Stimulated activated CD4-positive, alpha-beta T cell treated with anti-CD3 and anti-CD28 coated beads, Interleukin-4, amount 100 ng/mL, for 1 hour (primary cell): Measurements from ENCODE around the gene HOXC5.

Source experiments
- DNase-seq: peaks from one replicate; pipeline ENCODE4 v3.0.0-alpha.2; 2020

The HOXC5 gene

DNA sequence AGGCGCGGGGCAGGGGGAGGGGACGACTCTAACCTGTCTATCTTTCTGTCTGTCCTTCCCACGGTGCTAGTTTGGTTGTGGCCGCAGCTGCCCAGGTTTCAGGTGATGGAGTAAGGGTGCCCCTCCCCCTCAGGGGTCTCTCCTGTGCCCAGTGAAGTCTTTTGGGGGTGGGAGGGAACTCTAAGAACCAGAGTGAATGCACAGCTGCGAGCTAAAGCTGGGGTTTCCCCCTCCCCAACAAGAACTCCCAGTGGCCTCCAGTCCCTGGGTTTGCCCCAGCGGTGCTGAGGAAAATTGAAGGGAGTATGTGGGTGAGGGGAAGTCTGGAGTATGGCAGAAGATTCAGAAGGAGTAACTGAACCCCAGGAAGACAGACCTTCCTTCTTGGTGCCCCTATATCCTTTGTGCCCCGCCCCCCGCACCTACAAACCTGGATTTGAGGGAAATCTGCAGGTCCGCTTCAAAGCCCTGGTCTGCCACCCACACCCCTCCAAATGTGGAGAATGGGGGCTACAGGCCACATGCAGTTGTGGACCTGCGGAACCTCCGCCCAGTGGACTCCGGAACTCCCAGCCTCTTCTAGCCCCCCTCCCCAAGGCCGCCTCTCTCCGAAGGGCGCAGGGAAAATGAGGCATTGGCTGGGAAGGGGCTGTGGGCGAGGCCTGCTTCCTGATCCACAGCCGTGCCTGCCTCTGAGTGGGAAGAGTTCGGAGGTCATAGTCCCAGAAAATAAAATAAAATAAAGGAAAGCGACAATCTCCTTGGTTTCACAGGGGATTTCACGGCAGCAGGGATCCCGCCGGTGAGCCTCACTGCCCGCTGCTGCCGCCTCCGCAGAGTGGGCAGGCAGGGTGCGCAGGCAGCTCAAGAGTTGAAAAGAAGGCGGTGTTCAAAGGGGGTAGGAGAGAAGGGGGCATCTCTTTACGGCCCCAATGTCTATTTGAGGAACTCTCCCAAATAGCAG lies 36.3 kb upstream of the HOXC5 start:
- no peak for DNase-seq

DNA sequence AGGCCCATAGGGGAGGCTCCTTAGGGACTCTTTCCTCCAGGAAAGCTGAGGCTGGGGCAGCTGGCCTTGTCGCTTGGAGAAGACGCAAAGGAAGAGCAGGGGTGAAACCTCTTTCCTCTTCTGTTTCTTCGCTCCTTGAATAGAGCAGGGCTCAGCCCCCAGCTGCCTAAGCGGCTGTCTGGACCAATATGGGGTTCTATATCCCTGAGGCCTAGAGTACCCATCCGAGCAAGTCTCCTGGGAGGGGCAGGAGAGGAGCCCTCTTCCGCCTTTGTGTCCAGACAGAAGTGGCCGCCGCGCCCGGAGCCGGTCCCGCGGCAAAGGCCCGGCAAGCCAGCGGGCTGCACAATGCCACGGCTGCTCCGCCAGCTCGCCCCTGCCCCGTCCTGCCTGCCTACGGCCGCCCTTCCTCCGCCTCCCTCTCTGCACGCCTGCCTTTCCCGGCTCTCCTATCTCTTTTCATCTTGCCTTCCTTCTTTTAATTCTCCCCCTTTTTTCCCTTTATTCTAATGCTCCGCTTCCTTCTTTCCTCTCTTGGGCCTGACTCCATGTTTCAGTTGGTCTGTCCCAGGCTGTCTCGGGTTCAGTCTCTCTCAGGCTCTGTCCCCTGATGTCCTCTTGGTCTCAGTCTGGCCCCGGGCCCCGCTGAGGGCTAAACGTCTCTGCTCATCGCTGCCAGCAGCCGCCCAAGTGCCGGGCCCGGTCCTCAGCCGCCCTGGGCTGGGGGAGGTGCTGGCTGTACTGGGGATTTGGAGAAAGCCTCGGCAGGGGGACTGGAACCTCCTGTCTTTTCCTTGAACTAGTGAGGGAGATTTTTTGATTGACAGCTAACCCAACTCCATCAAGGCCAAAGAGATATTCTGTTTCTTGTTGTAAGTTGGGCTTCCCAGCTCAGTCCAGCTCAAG lies 35.4 kb upstream of the HOXC5 start:
- no peak for DNase-seq

DNA sequence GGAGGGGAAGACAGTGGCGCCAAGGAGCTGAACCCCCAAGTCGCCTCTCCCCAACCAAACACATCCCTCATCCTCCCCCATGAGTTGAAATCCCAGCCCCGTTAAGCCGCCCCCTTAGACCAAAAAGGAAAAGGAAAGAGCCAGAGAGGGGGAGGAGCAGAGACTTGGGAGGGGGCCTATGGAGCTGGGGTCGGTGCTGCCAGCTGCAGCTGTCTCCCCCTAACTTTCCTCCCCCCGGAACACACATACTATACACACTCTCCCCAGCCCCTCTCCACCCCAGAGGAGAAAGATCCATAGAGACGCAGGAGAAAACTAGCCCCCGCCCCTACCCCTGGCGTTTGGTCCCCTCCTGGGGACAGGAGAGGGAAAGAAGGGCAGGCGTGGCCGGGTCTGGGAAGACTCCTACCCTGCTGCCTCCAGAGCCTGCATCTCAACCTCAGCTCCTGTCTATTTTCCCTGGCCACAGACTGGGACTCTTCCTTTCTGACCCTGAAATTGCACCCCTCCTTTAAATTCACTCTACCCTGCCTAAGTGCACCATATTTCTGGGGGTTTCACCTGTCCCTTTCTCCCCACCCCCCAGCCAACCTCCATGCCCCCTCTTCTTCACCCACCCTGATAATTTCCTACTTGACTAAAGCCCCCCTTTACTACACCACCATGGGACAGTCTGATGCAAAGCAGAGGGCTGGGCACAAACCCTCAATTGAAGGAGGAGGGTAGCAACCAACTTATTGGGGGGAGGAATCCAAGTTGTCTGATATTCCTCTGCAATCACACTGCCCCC lies 34.5 kb upstream of the HOXC5 start:
- DNase-seq = no peak

DNA sequence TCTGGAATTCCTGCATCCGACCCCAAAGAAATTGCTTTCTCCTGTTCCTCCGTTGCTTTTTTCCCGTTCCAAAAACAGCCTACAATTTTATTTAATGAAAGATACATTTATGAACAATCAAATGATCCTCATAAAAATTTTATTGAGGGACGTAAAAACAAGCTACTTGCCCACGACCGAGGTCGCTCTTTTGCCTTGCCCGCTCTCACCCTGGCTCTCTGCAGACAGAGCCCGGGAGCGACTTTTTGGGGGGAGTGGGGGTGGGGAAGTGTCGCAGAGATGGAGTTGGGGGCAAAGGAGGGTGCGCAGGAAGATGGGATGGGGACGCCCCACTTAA lies 34.0 kb upstream of the HOXC5 start:
- no peak for DNase-seq

DNA sequence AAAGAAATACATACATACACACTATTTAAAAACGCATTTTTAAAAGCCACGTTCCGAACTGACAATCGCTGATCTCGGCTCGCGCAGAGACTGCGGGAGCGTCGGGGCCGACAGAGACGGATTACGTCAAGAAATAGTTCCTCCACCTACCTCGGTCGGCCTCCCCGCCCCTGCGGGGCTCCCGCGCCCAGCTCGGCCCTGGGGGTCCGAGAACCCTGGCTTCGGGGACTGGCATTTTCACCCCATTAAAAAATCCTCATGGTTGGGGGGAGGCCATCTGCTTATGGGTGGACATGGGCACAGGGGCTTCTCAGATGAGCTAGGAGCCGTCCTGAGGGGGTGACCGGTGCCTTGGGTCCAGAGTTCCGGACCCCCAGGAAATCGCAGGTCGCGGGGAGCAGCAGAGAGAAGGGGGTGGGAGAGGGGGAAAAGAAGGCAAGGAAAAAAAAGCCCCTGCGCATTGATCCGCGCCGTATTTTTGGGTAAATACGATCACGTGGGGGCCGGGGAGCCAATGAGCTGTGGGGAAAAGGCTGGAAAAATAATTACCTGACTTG lies 33.2 kb upstream of the HOXC5 start:
- no peak for DNase-seq

DNA sequence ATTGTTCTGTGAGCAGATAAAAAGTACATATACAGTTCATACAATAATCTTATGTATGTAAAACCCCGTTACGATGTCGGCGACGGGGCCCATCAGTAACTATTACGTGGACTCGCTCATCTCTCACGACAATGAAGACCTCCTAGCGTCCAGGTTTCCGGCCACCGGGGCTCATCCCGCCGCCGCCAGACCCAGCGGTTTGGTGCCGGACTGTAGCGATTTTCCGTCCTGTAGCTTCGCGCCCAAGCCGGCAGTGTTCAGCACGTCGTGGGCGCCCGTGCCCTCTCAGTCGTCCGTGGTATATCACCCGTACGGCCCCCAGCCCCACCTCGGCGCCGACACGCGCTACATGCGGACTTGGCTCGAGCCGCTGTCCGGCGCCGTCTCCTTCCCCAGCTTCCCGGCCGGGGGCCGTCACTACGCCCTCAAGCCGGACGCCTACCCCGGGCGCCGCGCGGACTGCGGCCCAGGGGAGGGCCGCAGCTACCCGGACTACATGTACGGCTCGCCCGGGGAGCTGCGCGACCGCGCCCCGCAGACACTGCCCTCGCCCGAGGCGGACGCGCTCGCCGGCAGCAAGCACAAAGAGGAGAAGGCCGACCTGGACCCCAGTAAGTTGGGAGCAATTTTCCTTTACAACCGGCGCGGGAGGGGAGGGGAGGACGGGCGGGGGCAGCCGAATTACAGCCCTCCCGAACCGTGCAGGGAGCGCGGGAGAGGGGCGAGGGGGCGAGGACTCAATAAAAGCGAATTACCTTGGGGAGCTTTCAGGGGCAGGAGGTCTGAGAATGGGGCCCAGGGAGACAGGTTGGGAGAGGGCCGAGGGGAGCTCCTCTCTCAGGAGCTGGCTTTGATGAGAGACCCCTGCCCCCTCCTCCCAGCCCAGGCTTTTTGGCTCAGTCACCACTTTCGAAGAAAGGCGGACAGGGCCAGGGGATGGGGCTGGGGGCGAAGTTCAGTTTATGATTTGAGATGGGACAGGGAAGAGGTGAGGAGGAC lies 32.4 kb upstream of the HOXC5 start, which contains the start of gene HOXC9:
Gene HOXC9, plus strand, starts transcription at position 46 of the 999 bp plus-strand sequence. Its CDS starts 28 bp downstream, at position 74.
- no peak for DNase-seq

DNA sequence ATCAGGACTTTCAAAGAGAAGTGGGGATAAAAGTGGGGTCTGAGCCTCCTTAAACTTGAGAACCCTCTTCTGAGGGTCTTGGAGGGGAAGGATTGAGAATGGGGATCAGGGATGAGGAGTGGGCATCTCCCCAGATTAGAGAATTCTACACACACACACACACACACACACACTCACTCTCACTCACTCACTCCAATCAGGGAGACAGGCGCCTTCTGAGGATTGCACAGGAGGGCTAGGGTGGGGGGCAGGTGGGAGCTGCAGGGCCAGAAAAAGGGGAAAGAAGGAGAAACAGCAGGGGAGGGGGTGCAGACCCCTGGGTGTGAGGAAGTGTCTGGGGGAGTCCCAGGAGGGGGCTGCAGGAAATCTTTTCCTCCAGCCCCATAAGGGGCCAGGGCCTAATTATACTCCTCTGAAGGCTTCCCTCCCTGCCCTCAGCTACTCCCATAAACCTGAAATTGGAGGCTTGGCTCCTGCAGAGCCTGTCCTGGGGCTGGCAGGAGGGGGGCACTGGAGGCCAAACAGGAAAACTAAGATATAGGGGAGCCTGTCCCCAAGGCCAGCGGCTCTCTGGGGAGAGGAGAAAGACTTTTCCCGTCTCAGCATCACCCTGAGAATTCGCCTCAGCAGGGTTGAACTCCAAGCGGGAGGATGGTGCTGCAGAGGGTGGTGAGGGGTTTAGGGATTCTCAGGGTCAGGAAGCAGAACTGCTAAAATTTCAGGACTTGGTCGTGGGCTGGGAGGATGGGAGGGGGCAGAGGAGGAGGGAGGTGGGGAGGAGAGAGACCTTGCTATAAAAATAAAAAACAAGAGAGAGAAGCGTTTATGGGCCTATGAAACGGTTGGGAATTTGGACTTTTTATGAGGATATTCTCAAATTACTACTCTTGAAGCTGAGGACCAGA lies 31.3 kb upstream of the HOXC5 start:
- DNase-seq = no peak

DNA sequence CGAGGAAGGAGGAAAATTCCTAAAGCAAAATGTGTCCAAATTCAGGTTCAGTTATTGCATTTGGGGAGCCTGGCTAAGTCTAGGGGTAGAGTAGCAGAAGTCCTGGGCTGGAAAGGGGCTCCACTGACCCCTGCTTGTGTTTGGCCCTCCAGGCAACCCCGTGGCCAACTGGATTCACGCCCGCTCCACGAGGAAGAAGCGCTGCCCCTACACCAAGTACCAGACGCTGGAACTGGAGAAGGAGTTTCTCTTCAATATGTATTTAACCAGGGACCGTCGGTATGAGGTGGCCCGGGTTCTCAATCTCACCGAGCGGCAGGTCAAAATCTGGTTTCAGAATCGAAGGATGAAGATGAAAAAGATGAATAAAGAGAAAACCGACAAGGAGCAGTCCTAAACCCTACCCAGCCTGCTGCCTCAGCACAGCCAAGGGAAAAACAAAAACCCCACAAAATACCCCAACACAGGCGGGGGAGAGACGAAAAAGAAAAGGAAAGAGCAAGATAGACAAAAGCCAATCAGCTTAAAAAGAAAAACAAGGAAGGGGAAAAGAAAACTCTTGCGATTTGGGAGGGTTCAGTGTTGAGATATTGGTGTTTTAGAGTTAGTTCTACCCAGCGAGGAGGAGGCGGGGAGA lies 30.5 kb upstream of the HOXC5 start:
- no peak for DNase-seq

DNA sequence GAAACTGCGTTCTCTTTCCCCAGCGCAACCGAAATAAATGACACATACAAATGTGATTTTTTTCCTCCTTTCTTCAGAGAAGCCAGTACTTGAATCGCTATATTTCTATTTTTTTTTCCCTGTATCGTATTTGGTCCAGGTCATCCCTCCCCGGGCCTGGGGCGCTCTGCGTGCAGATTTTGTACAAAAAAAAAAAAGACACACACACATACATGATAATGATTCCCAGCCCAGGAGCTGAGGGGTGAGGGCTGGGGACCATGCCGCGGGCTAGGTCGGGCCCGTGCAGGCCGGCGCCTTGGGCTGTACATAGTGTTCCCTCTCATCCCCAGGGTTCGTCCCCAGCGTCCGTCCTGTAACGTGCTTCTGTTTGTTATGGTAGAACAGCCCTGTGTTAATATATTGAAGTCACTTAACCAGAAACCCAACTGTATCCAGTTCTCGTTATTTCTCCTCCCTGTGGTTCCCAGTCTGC lies 29.9 kb upstream of the HOXC5 start:
- no peak for DNase-seq

DNA sequence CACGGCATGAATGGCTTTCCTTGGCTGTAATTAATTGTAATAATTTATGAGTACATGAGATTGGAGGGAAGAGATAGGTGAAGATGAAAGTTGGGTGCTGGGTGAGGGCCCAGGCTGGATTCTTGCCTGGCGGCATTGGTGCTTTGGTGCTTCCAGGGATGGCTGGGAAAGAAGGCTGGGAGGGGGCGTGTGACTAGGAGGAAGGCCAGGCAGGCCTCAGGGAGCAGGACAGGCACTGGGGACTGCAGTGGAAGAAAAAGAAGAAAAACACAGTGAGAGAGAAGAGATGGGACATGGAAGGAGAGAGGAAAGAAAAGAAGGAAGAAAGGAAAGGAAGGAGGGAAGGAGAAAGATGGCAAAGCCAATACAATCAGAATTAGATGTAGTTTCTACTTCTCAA lies 29.2 kb upstream of the HOXC5 start:
- no peak for DNase-seq

DNA sequence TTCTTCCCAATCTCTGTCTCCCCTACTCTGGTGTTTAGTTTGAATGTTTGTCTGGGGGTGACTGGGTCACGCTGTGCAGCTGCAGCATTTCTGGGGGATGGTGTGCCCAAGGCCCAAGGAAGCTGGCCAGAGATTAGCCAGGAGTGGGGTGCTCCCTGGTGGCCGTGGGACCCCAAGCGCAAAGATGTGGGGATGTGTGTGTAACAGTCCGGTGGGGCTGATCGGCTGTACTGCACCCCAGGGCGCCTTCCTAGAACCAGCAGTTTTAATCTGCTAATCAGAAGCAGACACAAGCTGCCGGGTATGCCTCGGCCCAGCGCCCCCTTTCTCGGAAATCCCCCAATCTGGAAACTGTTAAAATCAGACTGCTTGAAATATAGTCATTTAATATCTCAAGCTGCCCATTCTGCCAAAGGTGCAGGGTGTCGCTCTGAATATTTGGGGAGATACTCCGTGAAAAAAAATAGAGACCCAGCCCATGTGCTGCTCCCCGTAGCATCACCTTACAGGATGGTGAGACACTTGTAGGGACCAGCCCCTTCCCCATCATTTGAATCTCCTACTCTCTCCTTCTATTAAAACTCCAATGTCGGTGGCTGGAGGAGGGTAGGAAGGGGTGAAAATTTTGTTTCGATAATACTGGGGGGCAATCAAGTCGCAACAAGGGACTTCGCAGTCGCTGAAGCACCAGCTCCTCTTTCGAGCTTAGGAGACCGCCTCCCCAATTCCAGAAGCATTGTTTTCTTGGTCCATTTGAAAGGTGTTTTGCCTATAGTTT lies 28.6 kb upstream of the HOXC5 start:
- DNase-seq = no peak

DNA sequence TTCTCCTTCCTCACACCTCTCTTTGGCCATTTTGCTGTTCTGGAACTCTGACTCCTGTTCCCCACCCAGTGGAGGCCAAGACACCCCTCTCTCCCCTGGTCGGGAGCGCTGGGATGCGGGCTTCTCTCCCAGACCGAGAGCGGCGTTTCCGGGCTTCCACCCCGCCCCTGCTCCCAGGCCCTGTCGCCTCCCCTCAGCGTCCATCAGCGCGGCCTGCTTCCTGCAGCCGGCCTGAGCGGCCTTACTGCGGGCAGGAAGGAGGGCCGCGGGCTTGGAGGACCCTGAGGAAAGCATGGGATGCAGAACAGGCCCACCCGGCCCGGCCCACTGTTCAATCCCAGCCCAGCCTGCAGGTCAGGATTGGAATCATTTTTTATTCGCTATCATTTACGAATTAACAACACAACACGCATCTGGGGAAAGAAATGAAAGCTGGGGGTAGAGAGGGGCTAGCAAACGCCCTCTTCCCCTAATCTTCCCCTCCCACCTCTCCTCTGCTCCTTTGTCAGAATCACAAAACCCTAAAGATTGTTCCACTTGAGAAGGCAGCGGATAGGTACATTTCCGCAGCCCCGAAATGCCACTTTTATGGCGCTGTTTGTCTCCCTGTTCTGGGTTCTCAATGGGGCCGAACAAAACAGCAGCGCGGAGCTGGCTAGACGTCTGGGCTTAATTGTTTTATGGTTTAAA lies 27.9 kb upstream of the HOXC5 start:
- no peak for DNase-seq

DNA sequence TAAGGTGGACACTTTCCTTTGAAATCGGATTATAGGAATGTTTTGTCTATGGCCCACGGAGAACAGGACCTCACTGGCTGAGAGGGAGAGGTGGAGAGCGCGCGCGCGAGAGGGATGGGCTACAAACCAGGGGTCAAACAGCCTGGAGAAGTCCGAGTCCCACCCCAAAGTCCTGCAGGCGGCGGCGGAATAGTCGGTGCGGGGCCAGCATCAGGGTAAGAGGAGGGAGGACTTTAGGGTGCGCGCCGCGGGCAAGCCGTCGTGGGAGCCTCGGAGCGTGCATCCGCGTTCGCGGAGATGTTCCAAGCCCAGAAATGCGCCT lies 27.4 kb upstream of the HOXC5 start:
- DNase-seq = no peak

DNA sequence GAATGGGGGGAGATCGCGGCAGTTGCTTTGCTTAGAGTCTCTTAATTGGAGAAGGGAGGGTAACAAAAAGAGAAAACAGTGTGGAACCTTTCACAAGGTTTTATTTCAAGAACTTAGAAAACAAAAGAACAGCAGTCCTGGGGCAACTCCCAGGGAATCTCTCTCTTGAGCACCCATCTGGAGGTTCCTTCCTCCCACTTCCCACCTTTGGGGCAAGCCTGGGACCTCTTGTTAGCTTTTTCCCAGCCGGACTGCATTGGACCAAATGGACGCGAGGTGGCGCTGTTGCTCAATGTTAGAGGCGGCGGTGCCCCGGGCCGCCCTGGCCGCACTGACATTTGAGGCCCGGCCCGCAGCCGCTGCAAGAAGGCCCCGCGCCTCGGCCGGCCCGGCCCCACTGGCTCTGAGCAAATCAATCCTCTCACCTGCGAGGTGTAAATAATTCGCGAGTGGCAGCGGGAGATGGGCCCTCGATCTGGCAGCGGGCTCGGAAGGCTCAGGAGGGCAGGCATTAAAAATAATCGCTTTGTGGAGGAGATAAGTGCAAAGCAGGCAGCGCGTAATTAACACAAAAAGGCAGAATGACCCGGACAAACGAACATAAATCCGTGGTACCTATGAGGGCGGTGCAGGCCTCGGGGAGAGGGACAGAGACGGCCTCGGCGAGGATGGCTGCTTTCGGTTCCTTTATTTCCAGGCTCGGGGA lies 26.8 kb upstream of the HOXC5 start:
- DNase-seq = peak; percentile 86

DNA sequence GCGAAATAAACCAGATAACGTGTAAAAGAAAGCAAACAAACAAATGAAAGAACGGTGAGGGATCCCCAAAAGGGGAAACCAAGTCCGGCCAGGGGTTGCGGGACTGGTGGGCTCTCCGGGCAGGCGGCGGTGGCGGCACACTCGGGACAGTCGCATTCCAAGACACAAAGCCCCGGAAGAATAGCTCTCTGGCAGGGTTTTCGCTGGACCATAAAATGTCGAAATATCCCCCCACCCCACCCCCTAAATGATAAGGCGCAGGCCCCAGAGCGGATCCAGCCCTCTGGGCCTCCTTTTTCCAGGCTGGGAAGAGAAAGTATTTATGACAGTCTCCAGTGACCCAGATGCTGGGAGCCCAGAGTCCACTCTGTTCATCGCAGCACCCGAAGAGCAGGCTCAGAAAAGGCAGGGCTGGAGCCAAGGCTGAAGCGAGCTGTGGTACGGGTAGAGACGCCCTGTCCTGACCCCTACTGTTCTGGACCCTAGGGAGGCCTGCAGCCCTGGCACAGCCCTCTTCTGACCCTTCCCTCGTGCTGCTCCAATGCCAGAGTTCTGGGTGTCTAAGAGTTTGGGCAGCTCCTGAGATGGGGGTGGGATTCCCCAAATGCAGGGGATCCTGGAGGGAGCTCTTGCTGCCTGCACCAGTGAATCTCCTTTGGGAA lies 26.2 kb upstream of the HOXC5 start:
- no peak for DNase-seq

DNA sequence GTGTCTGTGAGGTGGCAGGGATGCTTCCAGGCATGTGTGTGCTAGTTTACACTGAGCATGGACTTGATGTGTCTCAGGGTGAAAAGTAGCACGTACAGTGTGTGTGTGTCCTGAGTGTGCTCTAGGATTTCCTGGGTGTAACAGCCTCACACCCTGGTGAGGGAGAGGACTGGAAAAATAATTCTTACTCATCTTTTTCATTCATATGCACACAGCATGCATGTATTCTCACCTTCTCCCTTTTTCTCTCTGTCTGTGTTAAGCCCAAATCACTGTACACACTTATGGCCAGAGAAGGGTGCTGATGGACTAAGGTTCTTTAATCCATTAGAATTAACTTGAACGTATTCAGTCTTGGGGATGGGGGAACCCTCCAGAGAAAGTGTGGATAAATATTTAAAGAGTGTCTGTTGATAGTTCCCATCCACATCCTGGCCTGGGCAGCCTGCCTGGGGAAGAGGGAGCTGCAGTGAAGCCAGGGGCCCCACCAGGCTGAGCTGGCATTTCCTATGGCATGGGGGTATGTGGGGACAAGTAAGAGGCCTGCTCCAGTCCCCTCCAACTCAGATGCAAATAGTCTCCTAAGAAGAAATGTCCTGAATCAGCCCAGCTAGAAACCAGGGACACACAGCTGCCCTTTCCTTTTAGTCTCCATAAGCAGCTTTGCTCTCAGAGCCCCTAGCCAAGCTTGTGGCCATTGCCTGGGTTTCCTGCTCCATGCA lies 25.2 kb upstream of the HOXC5 start:
- DNase-seq = no peak

DNA sequence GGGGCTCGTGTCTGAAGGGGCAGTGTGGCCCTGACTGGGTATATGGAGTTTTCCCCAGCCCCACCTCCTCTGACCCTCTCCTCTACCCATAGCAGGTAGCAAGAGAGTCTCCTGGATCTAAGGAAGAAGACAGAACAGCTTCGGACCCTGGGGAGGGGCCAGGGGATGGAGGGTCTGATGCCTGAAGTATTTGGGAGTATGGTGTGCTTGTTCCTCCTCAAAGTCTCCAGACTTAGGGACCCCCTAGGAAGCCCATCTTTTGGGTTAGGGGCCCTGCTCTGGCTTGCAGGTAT lies 24.6 kb upstream of the HOXC5 start:
- no peak for DNase-seq
